Prostate gland (tissue), 2 donors: ENCODE results near the gene SAMD9. TPM values are rescaled to one million over a fixed set of nuclear protein-coding genes. Genes with fewer than 3 reads are reported as not detected.

Source experiments
- DNase-seq: peaks from one replicate; pipeline ENCODE4 v3.0.0-alpha.2; 2019; ENCODE audit warnings: low spot score
- H3K27ac ChIP-seq, 2 donors: fragments of 200-600 bp; sonication (generic); 2 replicates each; pipeline ENCODE4 v1.5.1; 2017 to 2019
- H3K27me3 ChIP-seq: fragments of 200-600 bp; sonication (generic); replicated peaks from 2 replicates; pipeline ENCODE4 v1.5.1; 2019; ENCODE audit not compliant: insufficient read depth
- H3K36me3 ChIP-seq, 2 donors: fragments of 200-600 bp; sonication (generic); 1 replicate in 1 of 2; 2 replicates in 1 of 2; pipeline versions ENCODE4 v1.5.1 to v1.8.1; 2017 to 2019
- H3K4me1 ChIP-seq: fragments of 200-600 bp; sonication (generic); replicated peaks from 2 replicates; pipeline ENCODE4 v1.5.1; 2019
- H3K4me3 ChIP-seq, 2 donors: fragments of 200-600 bp; sonication (generic); 2 replicates each; pipeline ENCODE4 v1.5.1; 2017 to 2019
- H3K9me3 ChIP-seq: fragments of 200-600 bp; sonication (generic); 2 replicates; pipeline ENCODE4 v1.5.1; 2017
- POLR2A ChIP-seq: fragments of 450-650 bp; IDR thresholded peaks from one replicate; pipeline ENCODE4 v1.6.1; 2016; ENCODE audit warnings: antibody characterized with exemption, mild to moderate bottlenecking
- POLR2AphosphoS5 ChIP-seq: sonication (generic); formaldehyde crosslinking; IDR thresholded peaks from one replicate; pipeline ENCODE4 v1.6.1; 2017; ENCODE audit warnings: antibody characterized with exemption
- WGBS: methylation state at CpG from one replicate; pipeline ENCODE4 v1.1.5; 2018; 5-methylcytosine and 5-hydroxymethylcytosine counted together
- intact Hi-C: fragments of 100-400 bp; cut with DNase I; formaldehyde crosslinking; loops from one replicate; pipeline ENCODE4 v1.14.2; 2022
- total RNA-seq, 2 donors: library from RNA; depleted of rRNA; stranded (reverse); fragments of >200 nt; gene quantifications; one replicate each; pipeline ENCODE4 v1.1.0, GENCODE V29; 2016
- TF ChIP-seq, protein P1 (sequence below), 4 experiments: fragments of 200-600 bp in 2 of 4; fragments of 450-650 bp in 2 of 4; sonication (generic) in 2 of 4; IDR thresholded peaks; 1 replicate in 3 of 4; 2 replicates in 1 of 4; pipeline ENCODE4 v1.5.1; 2016 to 2019; ENCODE audit warnings: antibody characterized with exemption in 4 of 4, mild to moderate bottlenecking in 2 of 4, moderate library complexity in 2 of 4

Gene SAMD9
- total RNA-seq, 2 donors from 2014 or later: 4.2 to 6.0 TPM

DNA sequence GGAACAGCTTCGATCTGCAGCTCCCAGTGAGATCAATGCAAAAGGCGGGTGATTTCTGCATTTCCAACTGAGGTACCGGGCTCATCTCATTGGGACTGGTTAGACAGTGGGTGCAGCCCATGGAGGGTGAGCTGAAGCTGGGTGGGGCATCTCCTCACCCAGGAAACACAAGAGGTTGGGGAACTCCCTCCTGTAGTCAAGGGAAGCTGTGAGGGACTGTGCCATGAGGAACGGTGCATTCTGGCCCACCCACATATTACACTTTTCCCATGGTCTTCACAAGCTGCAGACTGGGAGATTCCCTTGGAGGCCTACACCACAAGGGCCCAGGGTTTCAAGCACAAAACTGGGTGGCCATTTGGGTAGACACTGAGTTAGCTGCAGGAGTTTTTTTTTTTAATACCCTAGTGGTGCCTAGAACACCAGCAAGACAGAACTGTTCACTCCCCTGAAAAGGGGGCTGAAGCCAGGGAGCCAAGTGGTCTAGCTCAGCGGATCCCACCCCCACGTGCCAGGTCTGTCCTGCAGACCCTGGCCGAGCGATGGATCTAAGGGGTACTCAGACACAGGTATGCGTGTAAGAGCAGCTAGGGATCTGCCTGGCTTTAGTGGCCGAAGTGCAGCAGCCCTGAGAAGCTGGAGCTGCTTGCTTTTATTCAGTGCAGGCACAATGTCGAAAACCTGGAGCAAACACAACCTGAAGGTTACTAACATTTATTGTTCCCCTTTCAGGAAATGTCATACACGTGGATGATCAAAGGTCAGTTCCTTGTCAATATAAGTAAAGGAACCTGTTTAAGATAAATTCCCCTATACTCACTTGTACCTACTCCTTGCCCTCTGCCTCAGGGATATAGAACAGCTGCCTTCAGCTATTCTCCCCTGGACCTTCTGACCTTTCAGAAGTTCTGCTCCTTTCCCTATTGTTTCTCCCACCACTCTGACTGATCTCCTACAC is 3.1 kb upstream of the SAMD9 start:
- TF ChIP-seq POLR2A: no peak
- Histone ChIP-seq H3K4me3 (no peak overlapping the region), H3K36me3 (no peaks in the 10 kb centered on the region), H3K27me3 (no peaks in the 10 kb centered on the region), H3K4me1 (no peaks in the 10 kb centered on the region), H3K27ac (no peak overlapping the region), H3K9me3 (no peaks in the 10 kb centered on the region)
- intact Hi-C loops: no loop called here
- WGBS: 92% methylated on average over 12 of the region's 12 CpGs
- DNase-seq: no peak

DNA sequence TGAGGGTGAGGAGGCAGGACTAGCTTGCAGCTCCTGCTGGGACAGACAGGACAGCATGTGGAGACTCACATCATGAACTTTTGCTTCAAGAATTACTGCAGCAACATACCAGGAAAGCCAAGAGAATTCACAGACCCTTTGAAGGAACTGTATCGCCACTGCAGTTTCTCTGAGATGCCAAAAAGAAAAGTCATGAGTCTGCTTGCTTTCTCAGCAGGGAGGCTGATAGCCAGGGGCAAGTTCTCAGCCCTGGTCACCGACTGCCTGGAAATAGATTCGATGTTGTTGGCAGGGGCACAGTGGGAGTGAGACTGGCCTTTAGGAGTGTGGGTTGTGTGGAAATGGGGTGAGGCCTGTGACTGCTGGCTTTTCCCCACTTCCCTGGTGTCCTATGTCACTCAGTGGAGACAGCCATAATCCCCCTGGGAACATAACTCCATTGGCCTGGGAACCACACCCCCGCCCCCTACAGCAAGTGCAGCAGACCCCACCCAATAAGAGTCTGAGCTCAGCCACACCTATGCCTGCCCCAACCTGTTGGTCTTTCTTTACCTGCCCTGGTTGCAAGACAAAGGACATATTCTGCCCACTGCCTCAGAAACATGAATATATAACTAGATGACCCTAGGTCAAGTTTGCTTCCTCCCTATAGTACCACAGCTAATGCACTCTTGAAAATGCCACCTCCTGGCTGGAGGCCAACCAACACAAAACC is 1.6 kb upstream of the SAMD9 start:
- no peak overlapping the region for H3K4me3 ChIP-seq
- TF ChIP-seq, protein P1, sequence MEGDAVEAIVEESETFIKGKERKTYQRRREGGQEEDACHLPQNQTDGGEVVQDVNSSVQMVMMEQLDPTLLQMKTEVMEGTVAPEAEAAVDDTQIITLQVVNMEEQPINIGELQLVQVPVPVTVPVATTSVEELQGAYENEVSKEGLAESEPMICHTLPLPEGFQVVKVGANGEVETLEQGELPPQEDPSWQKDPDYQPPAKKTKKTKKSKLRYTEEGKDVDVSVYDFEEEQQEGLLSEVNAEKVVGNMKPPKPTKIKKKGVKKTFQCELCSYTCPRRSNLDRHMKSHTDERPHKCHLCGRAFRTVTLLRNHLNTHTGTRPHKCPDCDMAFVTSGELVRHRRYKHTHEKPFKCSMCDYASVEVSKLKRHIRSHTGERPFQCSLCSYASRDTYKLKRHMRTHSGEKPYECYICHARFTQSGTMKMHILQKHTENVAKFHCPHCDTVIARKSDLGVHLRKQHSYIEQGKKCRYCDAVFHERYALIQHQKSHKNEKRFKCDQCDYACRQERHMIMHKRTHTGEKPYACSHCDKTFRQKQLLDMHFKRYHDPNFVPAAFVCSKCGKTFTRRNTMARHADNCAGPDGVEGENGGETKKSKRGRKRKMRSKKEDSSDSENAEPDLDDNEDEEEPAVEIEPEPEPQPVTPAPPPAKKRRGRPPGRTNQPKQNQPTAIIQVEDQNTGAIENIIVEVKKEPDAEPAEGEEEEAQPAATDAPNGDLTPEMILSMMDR (IDR thresholded peaks at IDR 0.05): no peak
- TF ChIP-seq POLR2A: no peak
- TF ChIP-seq POLR2AphosphoS5: no peak
- no peaks in the 10 kb centered on the region for H3K4me1 ChIP-seq
- H3K9me3 ChIP-seq: no peaks in the 10 kb centered on the region
- no peak for DNase-seq
- intact Hi-C loops: no loop called here
- WGBS: 86% methylated on average over 4 of the region's 4 CpGs
- no peak overlapping the region for H3K27ac ChIP-seq
- H3K27me3 ChIP-seq: no peaks in the 10 kb centered on the region
- no peaks in the 10 kb centered on the region for H3K36me3 ChIP-seq

DNA sequence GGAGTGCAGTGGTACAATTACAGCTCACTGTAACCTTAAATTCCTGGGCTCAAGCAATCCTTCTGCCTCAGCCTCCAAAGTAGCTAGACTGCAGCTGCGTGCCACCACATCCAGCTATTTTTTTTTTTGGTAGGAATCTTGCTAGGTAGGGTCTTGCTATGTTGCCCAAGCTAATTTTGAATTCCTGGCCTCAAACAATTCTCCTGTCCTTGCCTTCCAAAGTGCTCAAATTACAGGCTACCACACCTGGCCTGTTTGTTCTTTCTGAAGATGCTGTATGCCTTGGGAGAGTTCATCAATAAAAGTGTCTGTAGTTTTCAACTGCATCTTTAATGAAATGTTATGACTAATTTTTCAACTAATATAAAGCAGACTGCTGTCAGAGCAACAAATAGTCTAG is 452 bp downstream of the SAMD9 start:
- H3K27ac ChIP-seq: peak overlapping the region; percentile 16 to 28
- H3K36me3 ChIP-seq: no peaks in the 10 kb centered on the region
- intact Hi-C loops: no loop called here
- no peaks in the 10 kb centered on the region for H3K27me3 ChIP-seq
- no peak for DNase-seq
- H3K9me3 ChIP-seq: no peaks in the 10 kb centered on the region
- WGBS: 88% methylated on average over 1 of the region's 1 CpG
- TF ChIP-seq, protein P1 (IDR thresholded peaks at IDR 0.05): no peak
- no peak for TF ChIP-seq POLR2AphosphoS5
- TF ChIP-seq POLR2A: no peak
- H3K4me3 ChIP-seq: peak overlapping the region; percentile 20 to 26
- no peaks in the 10 kb centered on the region for H3K4me1 ChIP-seq

DNA sequence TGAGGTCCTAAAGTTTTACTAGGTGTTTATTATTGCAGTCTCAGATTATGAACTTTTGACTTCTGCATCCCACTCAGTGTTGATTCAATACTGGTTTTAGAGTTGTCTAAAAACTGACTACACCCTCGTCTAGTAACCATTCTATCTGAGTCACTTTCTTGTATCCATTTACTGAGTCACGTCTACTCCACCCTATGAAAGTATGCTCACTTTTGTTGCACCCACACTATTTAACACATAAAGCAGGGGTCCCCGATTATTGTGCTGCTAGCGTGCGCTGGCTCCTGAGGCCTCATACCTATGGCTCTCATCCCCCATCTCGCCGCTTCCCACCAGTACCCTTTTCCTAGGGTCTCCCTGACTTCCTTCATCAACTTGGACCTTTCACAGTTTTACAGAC is 2.0 kb downstream of the SAMD9 start:
- no peak for TF ChIP-seq POLR2AphosphoS5
- TF ChIP-seq, protein P1 (IDR thresholded peaks at IDR 0.05): no peak
- TF ChIP-seq POLR2A: no peak
- no peaks in the 10 kb centered on the region for H3K9me3 ChIP-seq
- H3K27ac ChIP-seq: no peak overlapping the region
- no peak for DNase-seq
- H3K4me3 ChIP-seq: no peak overlapping the region
- no peaks in the 10 kb centered on the region for H3K27me3 ChIP-seq
- 89% methylated on average over 7 of the region's 7 CpGs for WGBS
- intact Hi-C loops: no loop called here
- no peaks in the 10 kb centered on the region for H3K4me1 ChIP-seq
- no peaks in the 10 kb centered on the region for H3K36me3 ChIP-seq

DNA sequence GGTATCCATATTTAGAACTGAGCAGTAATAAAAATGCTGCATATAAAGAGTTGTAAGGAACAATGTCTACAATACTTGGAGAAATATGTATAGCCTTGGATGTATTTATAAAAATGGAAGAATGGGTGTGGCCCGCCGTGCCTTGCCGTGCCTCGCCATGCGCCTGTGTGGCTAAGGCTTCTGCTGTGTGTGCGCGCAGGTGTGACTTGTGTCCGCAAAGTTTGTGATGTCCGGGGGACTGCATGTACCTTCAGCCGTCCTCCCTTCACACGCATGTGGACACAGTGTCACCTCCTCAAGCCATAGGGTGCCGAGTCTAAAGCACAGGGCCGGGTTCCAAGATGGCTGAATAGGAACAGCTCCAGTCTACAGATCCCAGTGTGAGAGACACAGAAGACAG is 9.8 kb downstream of the SAMD9 start:
- Histone ChIP-seq H3K27me3 (no peaks in the 10 kb centered on the region), H3K4me3 (no peak overlapping the region), H3K9me3 (no peaks in the 10 kb centered on the region), H3K36me3 (no peaks in the 10 kb centered on the region), H3K4me1 (no peaks in the 10 kb centered on the region), H3K27ac (no peak overlapping the region)
- intact Hi-C loops: no loop called here
- TF ChIP-seq POLR2AphosphoS5 (no peak), POLR2A (no peak)
- TF ChIP-seq, protein P1 (IDR thresholded peaks at IDR 0.05): no peak
- DNase-seq: no peak
- 94% methylated on average over 13 of the region's 13 CpGs for WGBS
